HepG2 (cell line): ENCODE results near the gene NRL. TPM values are rescaled to one million over a fixed set of nuclear protein-coding genes. Genes with fewer than 3 reads are reported as not detected.
A peak's percentile ranks its signal among the peaks of the same experiment; 100 is the strongest.

Source experiments
- EP300 ChIP-seq, 3 experiments: sonication (generic) in 1 of 3; formaldehyde crosslinking in 1 of 3; IDR thresholded peaks; 2 replicates each; pipeline versions ENCODE4 v1.5.1 to v1.6.1; 2011 to 2020; ENCODE audit warnings: low read depth in 2 of 3, low read length in 2 of 3, borderline replicate concordance in 1 of 3, improper control_type of control experiment in 1 of 3, mild to moderate bottlenecking in 1 of 3, missing genetic modification reagents in 1 of 3, moderate library complexity in 1 of 3
- GATAD2A ChIP-seq: IDR thresholded peaks from 2 replicates; pipeline ENCODE4 v1.6.1; 2016
- MIXL1 ChIP-seq: IDR thresholded peaks from 2 replicates; pipeline ENCODE4 v1.6.1; 2016
- MYPOP ChIP-seq: sonication (generic); formaldehyde crosslinking; IDR thresholded peaks from 2 replicates; pipeline ENCODE4 v1.8.1; 2023; ENCODE audit warnings: mild to moderate bottlenecking, moderate library complexity, missing genetic modification reagents
- NFATC3 ChIP-seq: sonication (generic); formaldehyde crosslinking; IDR thresholded peaks from 2 replicates; pipeline ENCODE4 v1.5.1; 2020; ENCODE audit warnings: mild to moderate bottlenecking, missing genetic modification reagents
- REPIN1 ChIP-seq: sonication (generic); formaldehyde crosslinking; IDR thresholded peaks from 2 replicates; pipeline ENCODE4 v1.8.0; 2022; ENCODE audit warnings: missing genetic modification reagents, low read depth, mild to moderate bottlenecking, borderline replicate concordance
- RORA ChIP-seq: sonication (generic); formaldehyde crosslinking; IDR thresholded peaks from 2 replicates; pipeline ENCODE4 v1.5.0; 2020; ENCODE audit warnings: mild to moderate bottlenecking, missing genetic modification reagents, moderate library complexity
- THAP7 ChIP-seq: sonication (generic); formaldehyde crosslinking; IDR thresholded peaks from 2 replicates; pipeline ENCODE4 v1.8.1; 2023; ENCODE audit warnings: mild to moderate bottlenecking, missing genetic modification reagents
- ZNF318 ChIP-seq: sonication (generic); formaldehyde crosslinking; IDR thresholded peaks from 2 replicates; pipeline ENCODE4 v1.4.0; 2020; ENCODE audit warnings: mild to moderate bottlenecking, missing genetic modification reagents
- ZNF431 ChIP-seq: sonication (generic); formaldehyde crosslinking; IDR thresholded peaks from 2 replicates; pipeline ENCODE4 v1.9.0; 2022; ENCODE audit warnings: missing genetic modification reagents, low read depth, mild to moderate bottlenecking, borderline replicate concordance
- ZNF558 ChIP-seq: sonication (generic); formaldehyde crosslinking; IDR thresholded peaks from 2 replicates; pipeline ENCODE4 v1.9.0; 2022; ENCODE audit warnings: mild to moderate bottlenecking, missing genetic modification reagents, borderline replicate concordance
- ZNF570 ChIP-seq: sonication (generic); formaldehyde crosslinking; IDR thresholded peaks from 2 replicates; pipeline ENCODE4 v1.4.0; 2020; ENCODE audit warnings: mild to moderate bottlenecking, missing genetic modification reagents, borderline replicate concordance
- polyA plus RNA-seq, 8 experiments: library from polyadenylated mRNA; depleted of rRNA in 3 of 8; stranded (reverse) in 7 of 8; unstranded in 1 of 8; fragments of >200 nt; fragmentation: Illumina TruSeq in 4 of 8; extraction: Trizol in 4 of 8; gene quantifications; 2 replicates each; pipeline versions ENCODE4 v1.2.1 to v1.2.3, GENCODE V29; 2011 to 2016; ENCODE audit warnings: low read depth in 4 of 8, missing spikeins in 1 of 8, mixed read lengths in 1 of 8; ENCODE audit not compliant: insufficient read depth in 1 of 8
- total RNA-seq, 5 experiments: library from RNA; depleted of rRNA; stranded (reverse); fragments of >200 nt; fragmentation: Illumina TruSeq; extraction: Trizol; gene quantifications; 2 replicates each; pipeline ENCODE4 v1.2.3, GENCODE V29; 2016; ENCODE audit warnings: low read depth in 1 of 5
- TF ChIP-seq, protein P1 (sequence below): sonication (generic); formaldehyde crosslinking; IDR thresholded peaks from 2 replicates; pipeline ENCODE4 v1.4.0; 2020; ENCODE audit warnings: mild to moderate bottlenecking, missing genetic modification reagents, borderline replicate concordance
- TF ChIP-seq, protein P2 (sequence below): sonication (generic); formaldehyde crosslinking; IDR thresholded peaks from 2 replicates; pipeline ENCODE4 v1.4.0; 2020; ENCODE audit warnings: missing genetic modification reagents

Gene NRL
- total and polyA plus RNA-seq, 2 of the 13 experiments (the other 11 are each of a cell fraction or from before 2014, with no cell fraction given): 2.5 to 4.7 TPM

DNA sequence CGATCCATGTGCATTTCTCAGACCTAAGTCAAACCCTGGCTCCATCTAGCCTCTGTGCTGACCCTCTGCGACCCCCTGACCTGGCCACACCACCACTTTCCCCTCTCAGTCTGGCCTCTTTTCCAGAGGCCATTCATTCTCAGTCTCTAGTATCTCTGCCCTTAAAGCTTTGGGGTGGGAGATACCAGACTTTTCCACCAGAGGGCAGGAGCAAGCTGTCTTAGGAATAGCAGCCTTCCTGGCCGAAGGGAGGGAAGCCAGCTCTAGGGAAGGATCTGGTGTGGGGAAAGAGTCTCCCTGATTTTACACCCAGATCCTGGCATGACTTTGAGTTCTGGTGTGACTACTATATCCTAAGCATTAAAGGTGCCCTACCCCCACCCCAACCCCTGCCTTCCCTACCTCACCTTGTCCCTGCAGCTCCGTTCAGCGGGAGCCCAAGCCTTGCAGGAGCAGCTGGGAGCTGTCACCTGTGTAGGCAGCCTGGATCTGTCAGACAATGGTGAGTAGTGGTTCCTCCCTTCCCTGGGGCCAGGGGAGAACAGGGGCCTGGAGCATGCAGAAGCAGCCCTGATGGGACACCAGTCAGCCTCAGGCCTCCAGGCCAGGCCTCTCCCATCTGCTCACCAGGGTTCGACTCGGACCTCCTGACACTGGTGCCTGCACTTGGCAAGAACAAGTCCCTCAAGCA is 56.3 kb downstream of the NRL start (continued):
- TF ChIP-seq, protein P1, sequence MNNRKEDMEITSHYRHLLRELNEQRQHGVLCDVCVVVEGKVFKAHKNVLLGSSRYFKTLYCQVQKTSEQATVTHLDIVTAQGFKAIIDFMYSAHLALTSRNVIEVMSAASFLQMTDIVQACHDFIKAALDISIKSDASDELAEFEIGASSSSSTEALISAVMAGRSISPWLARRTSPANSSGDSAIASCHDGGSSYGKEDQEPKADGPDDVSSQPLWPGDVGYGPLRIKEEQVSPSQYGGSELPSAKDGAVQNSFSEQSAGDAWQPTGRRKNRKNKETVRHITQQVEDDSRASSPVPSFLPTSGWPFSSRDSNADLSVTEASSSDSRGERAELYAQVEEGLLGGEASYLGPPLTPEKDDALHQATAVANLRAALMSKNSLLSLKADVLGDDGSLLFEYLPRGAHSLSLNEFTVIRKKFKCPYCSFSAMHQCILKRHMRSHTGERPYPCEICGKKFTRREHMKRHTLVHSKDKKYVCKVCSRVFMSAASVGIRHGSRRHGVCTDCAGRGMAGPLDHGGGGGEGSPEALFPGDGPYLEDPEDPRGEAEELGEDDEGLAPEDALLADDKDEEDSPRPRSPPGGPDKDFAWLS (CRISPR knock-in tag): no peak; the same call in 1 of the 2 replicates
- no peak for TF ChIP-seq NFATC3 (CRISPR knock-in tag)
- no peak for TF ChIP-seq ZNF570
- TF ChIP-seq EP300 (IDR thresholded peaks at IDR 0.05; ENCODE audit: low read depth in 2 of 2, low read length in 2 of 2): no peak
- no peak for TF ChIP-seq EP300 (CRISPR knock-in tag; IDR thresholded peaks at IDR 0.05; ENCODE audit: borderline replicate concordance)
- TF ChIP-seq GATAD2A (CRISPR knock-in tag): peak; percentile 69
- 0 out of 2 replicates have a peak, but pooled peaks have one; percentile 50 for TF ChIP-seq THAP7 (CRISPR knock-in tag)
- no peak for TF ChIP-seq ZNF558
- TF ChIP-seq RORA (CRISPR knock-in tag): no peak
- peak; percentile 66; the same call in 1 of the 2 replicates for TF ChIP-seq ZNF318 (CRISPR knock-in tag)
- TF ChIP-seq MYPOP (CRISPR knock-in tag): no peak
- TF ChIP-seq REPIN1: peak; percentile 53; the same call in 1 of the 2 replicates
- TF ChIP-seq ZNF431 (CRISPR knock-in tag): no peak
- TF ChIP-seq, protein P2, sequence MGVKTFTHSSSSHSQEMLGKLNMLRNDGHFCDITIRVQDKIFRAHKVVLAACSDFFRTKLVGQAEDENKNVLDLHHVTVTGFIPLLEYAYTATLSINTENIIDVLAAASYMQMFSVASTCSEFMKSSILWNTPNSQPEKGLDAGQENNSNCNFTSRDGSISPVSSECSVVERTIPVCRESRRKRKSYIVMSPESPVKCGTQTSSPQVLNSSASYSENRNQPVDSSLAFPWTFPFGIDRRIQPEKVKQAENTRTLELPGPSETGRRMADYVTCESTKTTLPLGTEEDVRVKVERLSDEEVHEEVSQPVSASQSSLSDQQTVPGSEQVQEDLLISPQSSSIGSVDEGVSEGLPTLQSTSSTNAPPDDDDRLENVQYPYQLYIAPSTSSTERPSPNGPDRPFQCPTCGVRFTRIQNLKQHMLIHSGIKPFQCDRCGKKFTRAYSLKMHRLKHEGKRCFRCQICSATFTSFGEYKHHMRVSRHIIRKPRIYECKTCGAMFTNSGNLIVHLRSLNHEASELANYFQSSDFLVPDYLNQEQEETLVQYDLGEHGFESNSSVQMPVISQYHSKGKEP (CRISPR knock-in tag): no peak
- TF ChIP-seq MIXL1 (CRISPR knock-in tag): peak; percentile 83
